SJSA1 (cell line): ENCODE data around the gene RBM19. TPM values are rescaled to one million over a fixed set of nuclear protein-coding genes. Genes with fewer than 3 reads are reported as not detected.

Source experiments
- DNase-seq, 2 experiments: peaks; one replicate each; pipeline ENCODE4 v3.0.0-alpha.2; 2015 to 2020; ENCODE audit warnings: low spot score in 2 of 2, low read depth in 1 of 2
- H3K27ac ChIP-seq: fragments of 250-450 bp; sonication (Bioruptor Pico); 2 replicates; pipeline ENCODE4 v1.5.1; 2020; ENCODE audit warnings: mild to moderate bottlenecking, moderate library complexity
- H3K27me3 ChIP-seq: fragments of 250-450 bp; sonication (Bioruptor Pico); replicated peaks from 2 replicates; pipeline ENCODE4 v1.5.1; 2020; ENCODE audit warnings: mild to moderate bottlenecking, moderate library complexity
- H3K36me3 ChIP-seq: fragments of 250-450 bp; sonication (Bioruptor Pico); 2 replicates; pipeline ENCODE4 v1.5.1; 2020; ENCODE audit warnings: mild to moderate bottlenecking
- H3K4me1 ChIP-seq: fragments of 250-450 bp; sonication (Bioruptor Pico); replicated peaks from 2 replicates; pipeline ENCODE4 v1.6.1; 2021; ENCODE audit warnings: mild to moderate bottlenecking
- H3K4me3 ChIP-seq: fragments of 250-450 bp; sonication (Bioruptor Pico); 2 replicates; pipeline ENCODE4 v1.5.1; 2020; ENCODE audit warnings: mild to moderate bottlenecking
- H3K9me3 ChIP-seq: fragments of 250-450 bp; sonication (Bioruptor Pico); replicated peaks from 2 replicates; pipeline ENCODE4 v1.5.1; 2020; ENCODE audit warnings: mild to moderate bottlenecking
- total RNA-seq: library from RNA; depleted of rRNA; stranded (reverse); fragments of >200 nt; shearing (Covaris generic); gene quantifications from 2 replicates; pipeline ENCODE4 v1.2.3, GENCODE V29; 2014; rRNA removed

The RBM19 gene, protein sequence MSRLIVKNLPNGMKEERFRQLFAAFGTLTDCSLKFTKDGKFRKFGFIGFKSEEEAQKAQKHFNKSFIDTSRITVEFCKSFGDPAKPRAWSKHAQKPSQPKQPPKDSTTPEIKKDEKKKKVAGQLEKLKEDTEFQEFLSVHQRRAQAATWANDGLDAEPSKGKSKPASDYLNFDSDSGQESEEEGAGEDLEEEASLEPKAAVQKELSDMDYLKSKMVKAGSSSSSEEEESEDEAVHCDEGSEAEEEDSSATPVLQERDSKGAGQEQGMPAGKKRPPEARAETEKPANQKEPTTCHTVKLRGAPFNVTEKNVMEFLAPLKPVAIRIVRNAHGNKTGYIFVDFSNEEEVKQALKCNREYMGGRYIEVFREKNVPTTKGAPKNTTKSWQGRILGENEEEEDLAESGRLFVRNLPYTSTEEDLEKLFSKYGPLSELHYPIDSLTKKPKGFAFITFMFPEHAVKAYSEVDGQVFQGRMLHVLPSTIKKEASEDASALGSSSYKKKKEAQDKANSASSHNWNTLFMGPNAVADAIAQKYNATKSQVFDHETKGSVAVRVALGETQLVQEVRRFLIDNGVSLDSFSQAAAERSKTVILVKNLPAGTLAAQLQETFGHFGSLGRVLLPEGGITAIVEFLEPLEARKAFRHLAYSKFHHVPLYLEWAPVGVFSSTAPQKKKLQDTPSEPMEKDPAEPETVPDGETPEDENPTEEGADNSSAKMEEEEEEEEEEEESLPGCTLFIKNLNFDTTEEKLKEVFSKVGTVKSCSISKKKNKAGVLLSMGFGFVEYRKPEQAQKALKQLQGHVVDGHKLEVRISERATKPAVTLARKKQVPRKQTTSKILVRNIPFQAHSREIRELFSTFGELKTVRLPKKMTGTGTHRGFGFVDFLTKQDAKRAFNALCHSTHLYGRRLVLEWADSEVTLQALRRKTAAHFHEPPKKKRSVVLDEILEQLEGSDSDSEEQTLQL
- 271 and 433 TPM in 2 replicates for total RNA-seq

DNA sequence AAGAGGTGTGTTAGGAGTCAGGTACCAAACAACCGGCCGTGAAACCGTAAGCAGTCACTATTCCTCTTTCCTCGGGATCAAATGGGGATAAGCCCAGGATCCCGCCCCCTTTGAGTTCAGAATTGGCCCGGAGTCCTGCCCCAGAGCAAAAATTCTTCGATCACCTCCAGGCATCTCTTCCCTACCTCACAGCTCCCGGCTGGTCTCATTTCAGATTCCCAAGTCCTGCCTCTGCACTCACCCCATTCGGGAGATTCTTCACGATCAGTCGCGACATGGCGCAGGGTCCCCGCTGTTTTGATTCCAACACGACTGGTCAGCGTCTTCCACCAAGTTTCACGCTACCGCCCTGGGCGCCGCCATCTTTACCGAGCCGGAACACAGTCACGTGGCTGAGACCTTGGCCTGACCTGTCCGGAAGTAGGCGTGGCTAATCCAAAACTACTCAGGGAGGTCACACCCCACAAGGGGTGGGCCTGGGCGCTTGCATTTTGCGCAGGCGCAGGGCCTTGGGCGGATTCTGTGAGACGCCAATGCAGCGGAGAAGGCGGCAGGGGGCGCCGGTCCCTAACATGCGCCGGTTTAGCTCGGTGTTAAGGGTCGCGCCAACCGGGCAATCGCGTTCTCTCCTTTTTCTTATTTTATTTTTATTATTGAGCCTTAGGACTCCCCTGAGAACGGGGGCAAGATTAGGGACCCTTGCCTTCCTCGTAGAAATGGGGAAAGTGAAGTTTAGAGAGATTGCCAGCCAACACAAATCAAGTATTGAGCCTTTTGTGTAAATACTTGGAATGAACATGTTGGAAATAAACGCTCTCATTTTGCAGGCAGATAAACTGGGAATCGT lies at the start of gene RBM19:
Gene RBM19 (minus strand): TSS at position 375 of the 847 bp plus-strand sequence. CDS start 98 bp downstream, at position 277.
- peak within 1 kb of the TSS; percentile 56 for H3K4me3 ChIP-seq
- peaks cover 38% of the 10 kb centered on the region for H3K4me1 ChIP-seq
- H3K9me3 ChIP-seq = 0 out of 2 replicates have a peak, but pooled peaks cover 2% of the 10 kb centered on the region
- peaks cover 37% of the 10 kb centered on the region for H3K36me3 ChIP-seq
- peak in 1 of 2 experiments; percentile 100 for DNase-seq
- peak within 1 kb of the TSS; percentile 45 for H3K27ac ChIP-seq
- peaks cover 39% of the 10 kb centered on the region for H3K27me3 ChIP-seq

DNA sequence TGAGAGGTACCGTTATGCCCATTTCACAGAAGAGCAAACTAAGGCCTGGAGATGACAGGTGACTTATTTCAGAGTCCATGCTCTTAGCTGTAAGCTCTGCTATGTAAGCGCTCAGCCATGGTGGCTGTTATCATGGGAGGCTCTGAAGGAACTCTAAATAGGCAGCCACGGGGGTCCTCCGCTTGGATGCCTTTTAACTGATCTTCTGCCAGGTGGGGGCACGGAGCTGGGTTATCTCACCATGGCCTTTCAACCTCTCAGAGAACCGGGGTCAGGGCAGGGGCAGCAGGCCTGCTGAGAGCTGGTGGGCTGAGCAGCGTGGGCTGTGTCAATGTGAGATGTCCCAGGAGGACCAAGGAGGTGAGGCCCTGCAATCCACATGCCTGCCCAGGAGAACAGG lies 49.7 kb upstream of the RBM19 start:
- H3K36me3 ChIP-seq = no peaks in the 10 kb centered on the region
- H3K27me3 ChIP-seq = no peaks in the 10 kb centered on the region
- H3K27ac ChIP-seq = no peak overlapping the region
- no peak overlapping the region for H3K4me3 ChIP-seq
- peaks cover 3% of the 10 kb centered on the region; the same call in 1 of the 2 replicates for H3K4me1 ChIP-seq
- no peak for DNase-seq
- H3K9me3 ChIP-seq = no peaks in the 10 kb centered on the region

DNA sequence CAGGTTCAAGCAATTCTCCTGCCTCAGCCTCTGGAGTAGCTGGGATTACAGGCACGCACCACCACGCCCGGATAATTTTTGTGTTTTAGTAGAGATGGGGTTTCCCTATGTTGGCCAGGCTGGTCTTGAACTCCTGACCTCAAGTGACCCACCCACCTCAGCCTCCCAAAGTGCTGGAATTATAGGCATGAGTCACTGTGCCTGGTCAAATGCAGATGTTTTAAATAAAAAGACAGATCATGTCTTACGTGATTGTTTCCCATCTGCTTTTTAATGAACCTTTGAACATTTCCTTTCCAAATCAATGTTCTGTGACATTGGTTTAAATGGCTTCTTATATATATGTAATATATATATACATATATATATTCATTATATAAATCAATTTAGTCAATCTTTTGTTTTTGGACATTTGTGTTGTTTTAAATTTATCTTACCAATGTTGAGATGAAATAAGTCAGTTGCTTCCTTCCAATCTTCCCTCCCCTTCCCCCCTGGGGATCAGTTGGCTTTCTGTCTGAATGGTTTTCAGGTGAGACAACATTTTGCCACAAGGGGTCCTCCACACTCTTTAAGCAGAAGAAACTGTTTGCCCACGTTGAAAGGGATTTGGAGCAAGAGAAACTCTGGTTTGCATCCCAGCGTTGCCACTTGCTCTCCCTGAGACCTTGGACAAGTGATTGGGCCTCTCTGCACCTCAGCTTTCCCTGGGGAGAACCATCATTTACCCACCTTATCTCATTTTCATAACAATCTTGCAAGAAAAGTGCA lies 47.6 kb upstream of the RBM19 start:
- Histone ChIP-seq H3K9me3 (no peaks in the 10 kb centered on the region), H3K4me1 (peaks cover 1% of the 10 kb centered on the region; the same call in 1 of the 2 replicates), H3K4me3 (no peak overlapping the region), H3K36me3 (no peaks in the 10 kb centered on the region), H3K27ac (no peak overlapping the region), H3K27me3 (no peaks in the 10 kb centered on the region)
- no peak for DNase-seq

DNA sequence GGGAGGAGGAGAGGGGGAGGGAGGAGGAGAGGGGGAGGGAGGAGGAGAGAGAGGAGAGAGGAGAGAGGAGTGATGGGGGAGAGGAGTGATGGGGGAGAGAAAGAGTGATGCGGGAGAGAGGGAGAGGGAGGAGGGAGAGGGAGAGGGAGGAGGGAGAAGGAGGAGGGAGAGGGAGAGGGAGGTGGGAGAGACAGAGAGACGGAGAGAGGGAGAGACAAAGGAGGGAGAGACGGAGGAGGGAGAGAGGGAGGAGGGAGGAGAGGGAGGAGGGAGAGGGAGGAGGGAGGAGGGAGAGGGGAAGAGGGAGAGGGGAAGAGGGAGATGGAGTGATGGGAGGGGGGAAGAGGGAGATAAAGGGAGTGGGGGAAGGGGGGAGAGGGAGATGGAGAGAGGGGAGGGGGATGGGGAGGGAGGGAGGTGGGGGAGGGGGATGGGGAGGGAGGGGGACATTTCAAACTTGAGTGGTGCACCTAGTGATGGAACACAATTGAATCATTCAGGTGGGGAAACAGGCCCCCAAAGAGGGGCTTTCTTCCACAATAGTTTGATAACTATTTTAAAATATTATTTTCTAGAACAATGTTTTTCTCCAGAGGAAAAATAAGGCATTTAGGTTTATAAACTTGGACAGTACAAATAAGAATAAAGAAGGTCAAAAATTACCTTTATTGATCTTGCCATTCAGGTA lies 46.8 kb upstream of the RBM19 start:
- Histone ChIP-seq H3K27ac (no peak overlapping the region), H3K9me3 (no peaks in the 10 kb centered on the region), H3K36me3 (no peaks in the 10 kb centered on the region), H3K27me3 (no peaks in the 10 kb centered on the region), H3K4me3 (no peak overlapping the region), H3K4me1 (no peaks in the 10 kb centered on the region)
- DNase-seq = no peak

DNA sequence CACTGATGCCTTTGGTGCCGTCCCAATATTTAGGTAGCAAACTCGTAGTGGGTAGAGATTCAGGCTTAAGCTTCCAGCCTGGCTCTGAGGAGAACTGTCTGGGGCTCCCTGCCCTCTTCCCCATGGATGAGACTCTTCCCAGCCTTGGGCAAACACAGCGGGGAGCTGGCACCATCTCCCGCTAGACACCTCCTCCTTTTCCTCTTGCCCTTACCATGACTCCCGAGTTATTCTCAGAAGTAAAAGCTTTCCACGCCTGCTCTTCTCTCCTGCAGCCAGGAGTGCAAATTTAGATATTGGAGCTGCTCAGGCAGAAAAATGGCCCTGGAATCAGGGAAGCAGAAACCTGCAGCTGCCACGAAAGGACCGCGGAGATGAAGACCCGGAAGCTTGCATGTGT lies 45.6 kb upstream of the RBM19 start:
- Histone ChIP-seq H3K36me3 (no peaks in the 10 kb centered on the region), H3K27me3 (peaks cover 8% of the 10 kb centered on the region), H3K27ac (no peak overlapping the region), H3K9me3 (0 out of 2 replicates have a peak, but pooled peaks cover 3% of the 10 kb centered on the region), H3K4me3 (no peak overlapping the region), H3K4me1 (no peaks in the 10 kb centered on the region)
- no peak for DNase-seq

DNA sequence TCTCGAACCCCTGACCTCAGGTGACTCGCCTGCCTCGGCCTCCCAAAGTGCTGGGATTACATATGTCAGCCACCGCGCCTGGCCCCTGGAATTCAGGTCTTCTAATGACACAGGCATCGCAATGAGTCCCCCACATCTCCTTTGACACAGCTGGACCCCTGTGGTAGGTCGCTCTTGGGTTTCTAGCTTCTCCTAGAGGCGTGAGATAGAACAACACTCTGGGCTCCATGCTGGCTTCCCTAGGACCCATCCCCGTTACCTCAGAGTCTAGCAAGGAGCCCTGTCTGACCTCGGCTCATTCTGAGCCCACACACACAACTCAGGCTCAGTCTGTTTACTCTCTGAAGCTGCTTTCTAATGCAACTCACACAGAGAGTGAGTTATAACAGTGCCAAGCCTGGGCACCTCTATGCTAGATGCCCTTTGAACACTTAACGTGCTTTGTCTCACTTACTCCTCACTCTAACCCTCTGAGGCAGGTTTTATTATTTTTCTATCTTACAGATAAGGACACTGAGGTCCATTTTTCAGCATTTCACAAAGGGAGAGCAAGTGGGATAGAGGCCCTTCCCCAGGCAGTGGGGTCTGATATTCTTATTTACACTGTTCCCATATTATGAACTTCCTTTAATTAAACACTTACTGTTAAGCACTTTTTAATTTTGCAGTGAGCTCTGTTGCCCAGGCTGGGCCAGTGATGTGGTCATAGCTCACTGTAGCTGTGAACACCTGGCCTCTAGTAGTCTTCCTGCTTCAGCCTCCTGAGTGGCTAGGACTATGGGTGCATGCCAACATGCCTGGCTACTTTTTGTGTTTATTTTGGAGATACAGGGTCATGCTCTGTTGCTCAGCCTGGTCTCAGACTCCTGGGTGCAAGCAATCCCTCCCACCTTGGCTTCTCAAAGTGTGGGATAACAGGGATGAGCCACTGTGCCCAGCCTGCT lies 40.6 kb upstream of the RBM19 start:
- no peaks in the 10 kb centered on the region for H3K4me1 ChIP-seq
- H3K36me3 ChIP-seq = no peaks in the 10 kb centered on the region
- H3K4me3 ChIP-seq = no peak overlapping the region
- peak; percentile 74 to 93 for DNase-seq
- no peak overlapping the region for H3K27ac ChIP-seq
- peaks cover 58% of the 10 kb centered on the region for H3K27me3 ChIP-seq
- H3K9me3 ChIP-seq = 0 out of 2 replicates have a peak, but pooled peaks cover 7% of the 10 kb centered on the region

DNA sequence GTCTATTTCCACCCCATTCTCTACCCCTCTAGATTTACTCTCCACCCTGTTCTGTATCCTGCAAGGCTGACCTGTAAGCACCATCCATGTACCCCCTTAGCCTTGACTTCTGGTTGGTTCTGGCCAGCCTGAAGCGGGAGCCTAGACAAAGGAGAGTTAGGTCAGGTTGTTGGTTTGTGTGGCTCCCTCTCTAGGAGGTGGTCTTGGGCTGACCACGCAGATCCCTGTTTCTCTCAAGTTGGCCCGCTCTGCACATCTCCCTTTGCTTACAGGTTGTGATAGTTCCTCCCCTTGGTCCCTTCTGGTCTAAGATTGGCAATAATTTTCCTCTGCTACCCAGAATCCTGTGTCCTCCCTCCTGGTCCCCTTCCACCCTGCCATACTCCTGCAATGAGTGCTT lies 38.3 kb upstream of the RBM19 start:
- Histone ChIP-seq H3K4me1 (no peaks in the 10 kb centered on the region), H3K27me3 (peaks cover 81% of the 10 kb centered on the region), H3K9me3 (peaks cover 14% of the 10 kb centered on the region; the same call in 1 of the 2 replicates), H3K36me3 (no peaks in the 10 kb centered on the region), H3K4me3 (no peak overlapping the region), H3K27ac (no peak overlapping the region)
- peak in 1 of 2 experiments; percentile 87 for DNase-seq

DNA sequence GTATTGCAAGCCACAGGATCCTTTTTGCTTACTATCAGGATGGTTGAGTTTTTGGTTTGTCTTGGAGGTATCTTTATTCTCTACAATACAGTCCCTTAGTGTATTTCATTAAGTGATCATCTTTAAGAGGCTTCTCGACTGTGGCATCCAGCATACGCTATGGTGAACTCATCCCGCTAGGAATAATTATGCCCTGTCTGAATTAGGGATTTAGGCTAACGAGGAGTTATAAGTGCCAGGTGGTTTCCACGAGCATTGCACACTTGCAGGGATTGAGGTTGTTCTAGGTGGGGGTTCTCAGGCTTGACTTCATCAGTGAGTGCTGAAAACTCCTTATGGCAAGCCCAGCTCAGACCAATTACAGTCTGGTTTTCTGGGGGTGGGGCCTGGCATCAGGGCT lies 37.2 kb upstream of the RBM19 start:
- Histone ChIP-seq H3K4me3 (no peak overlapping the region), H3K27me3 (peaks cover 93% of the 10 kb centered on the region), H3K27ac (no peak overlapping the region), H3K4me1 (no peaks in the 10 kb centered on the region), H3K36me3 (no peaks in the 10 kb centered on the region), H3K9me3 (peaks cover 17% of the 10 kb centered on the region; the same call in 1 of the 2 replicates)
- DNase-seq = peak; percentile 71 to 85

DNA sequence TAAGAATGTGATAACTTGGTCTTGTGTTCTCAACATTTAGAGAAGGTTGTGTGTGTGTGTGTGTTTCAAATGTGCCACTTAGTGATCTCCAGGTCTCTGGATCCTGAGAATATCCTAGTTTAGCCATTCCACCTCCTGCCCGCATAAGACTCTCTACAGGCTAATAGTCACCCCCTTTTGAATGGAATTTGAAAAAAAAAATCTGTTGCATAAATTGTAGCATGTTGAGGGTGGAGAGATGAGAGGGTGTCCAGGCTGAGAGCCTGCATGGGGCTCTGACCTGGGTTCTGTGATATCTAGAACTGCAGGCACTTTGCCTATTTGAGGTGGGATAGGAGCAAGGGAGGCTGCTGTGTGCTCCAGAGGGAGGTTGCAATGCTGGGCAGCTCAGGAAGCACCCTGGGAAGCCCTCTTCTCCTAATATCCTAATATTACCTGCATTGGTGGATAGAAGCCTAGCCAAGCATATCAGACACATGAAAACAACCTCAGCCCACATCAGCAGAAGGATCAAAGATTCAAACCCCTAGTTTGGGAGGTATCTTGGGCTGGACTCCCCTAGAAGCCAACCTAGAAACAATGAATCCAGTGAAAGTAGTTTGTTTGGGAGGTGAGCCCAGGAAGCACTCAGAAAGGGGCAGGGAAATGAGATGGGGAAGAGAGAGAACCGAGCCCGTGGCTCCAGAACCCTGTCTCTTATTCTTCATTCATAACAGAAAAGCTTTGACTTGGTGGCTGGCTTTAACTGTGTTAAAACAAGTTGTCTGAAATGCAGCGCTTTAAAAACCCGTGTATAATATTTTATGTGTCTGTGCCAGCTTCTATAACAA lies 35.6 kb upstream of the RBM19 start:
- H3K27ac ChIP-seq = no peak overlapping the region
- no peaks in the 10 kb centered on the region for H3K36me3 ChIP-seq
- no peaks in the 10 kb centered on the region for H3K4me1 ChIP-seq
- H3K9me3 ChIP-seq = peaks cover 15% of the 10 kb centered on the region; the same call in 1 of the 2 replicates
- peak; percentile 78 to 86 for DNase-seq
- peaks cover 100% of the 10 kb centered on the region for H3K27me3 ChIP-seq
- H3K4me3 ChIP-seq = no peak overlapping the region

DNA sequence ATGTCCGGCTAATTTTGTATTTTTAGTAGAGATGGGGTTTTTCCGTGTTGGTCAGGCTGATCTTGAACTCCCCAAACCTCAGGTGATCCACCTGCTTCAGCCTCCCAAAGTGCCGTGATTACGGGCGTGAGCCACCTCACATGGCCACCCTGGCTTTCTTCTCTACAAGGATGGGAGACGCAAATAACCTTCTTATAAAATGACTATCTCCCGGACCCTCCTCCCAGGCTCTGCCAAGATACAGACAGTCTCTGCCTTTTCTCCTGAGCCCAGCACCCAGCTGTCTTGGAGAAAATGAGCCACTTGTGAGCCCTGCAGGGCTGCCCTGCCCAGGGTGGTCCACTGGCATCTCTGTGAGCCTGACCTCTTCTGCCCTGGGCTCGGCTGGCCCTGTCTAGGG lies 34.7 kb upstream of the RBM19 start:
- H3K27ac ChIP-seq = no peak overlapping the region
- no peaks in the 10 kb centered on the region for H3K4me1 ChIP-seq

More for the DNA sequence above, 34.7 kb upstream of the RBM19 start:
- DNase-seq = peak in 1 of 2 experiments; percentile 91
- peaks cover 100% of the 10 kb centered on the region for H3K27me3 ChIP-seq
- no peaks in the 10 kb centered on the region for H3K36me3 ChIP-seq
- no peak overlapping the region for H3K4me3 ChIP-seq
- peaks cover 18% of the 10 kb centered on the region; the same call in 1 of the 2 replicates for H3K9me3 ChIP-seq
